DND-41 (cell line): Measurements from ENCODE around the gene PRKAG2.

Source experiments
- EZH2 ChIP-seq: IDR thresholded peaks from 3 replicates; pipeline ENCODE4 v1.6.1; 2012; ENCODE audit warnings: borderline replicate concordance, low read depth, mild to moderate bottlenecking, moderate library complexity, low read length, inconsistent platforms; ENCODE audit not compliant: severe bottlenecking
- TF ChIP-seq, protein P1 (sequence below): IDR thresholded peaks from 2 replicates; pipeline ENCODE4 v1.5.1; 2012; ENCODE audit warnings: borderline replicate concordance, low read length, moderate library complexity, mild to moderate bottlenecking; ENCODE audit not compliant: poor library complexity, severe bottlenecking; ENCODE audit errors: extremely low read depth

GRCh38 chr7:151644554-151644953 is 232.4 kb downstream of the PRKAG2 start:
- TF ChIP-seq, protein P1, sequence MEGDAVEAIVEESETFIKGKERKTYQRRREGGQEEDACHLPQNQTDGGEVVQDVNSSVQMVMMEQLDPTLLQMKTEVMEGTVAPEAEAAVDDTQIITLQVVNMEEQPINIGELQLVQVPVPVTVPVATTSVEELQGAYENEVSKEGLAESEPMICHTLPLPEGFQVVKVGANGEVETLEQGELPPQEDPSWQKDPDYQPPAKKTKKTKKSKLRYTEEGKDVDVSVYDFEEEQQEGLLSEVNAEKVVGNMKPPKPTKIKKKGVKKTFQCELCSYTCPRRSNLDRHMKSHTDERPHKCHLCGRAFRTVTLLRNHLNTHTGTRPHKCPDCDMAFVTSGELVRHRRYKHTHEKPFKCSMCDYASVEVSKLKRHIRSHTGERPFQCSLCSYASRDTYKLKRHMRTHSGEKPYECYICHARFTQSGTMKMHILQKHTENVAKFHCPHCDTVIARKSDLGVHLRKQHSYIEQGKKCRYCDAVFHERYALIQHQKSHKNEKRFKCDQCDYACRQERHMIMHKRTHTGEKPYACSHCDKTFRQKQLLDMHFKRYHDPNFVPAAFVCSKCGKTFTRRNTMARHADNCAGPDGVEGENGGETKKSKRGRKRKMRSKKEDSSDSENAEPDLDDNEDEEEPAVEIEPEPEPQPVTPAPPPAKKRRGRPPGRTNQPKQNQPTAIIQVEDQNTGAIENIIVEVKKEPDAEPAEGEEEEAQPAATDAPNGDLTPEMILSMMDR, result no peak
- TF ChIP-seq EZH2, result no peak
